Ovary (tissue), 3 donors: ENCODE results near the gene AOC2.

Source experiments
- CTCF ChIP-seq, 3 donors: fragments of 450-650 bp in 2 of 3; fragments of 200-600 bp in 1 of 3; IDR thresholded peaks; one replicate each; pipeline versions ENCODE4 v1.5.1 to v1.8.0; 2016 to 2022; ENCODE audit warnings: antibody characterized with exemption in 3 of 3, mild to moderate bottlenecking in 1 of 3
- EP300 ChIP-seq: sonication (generic); formaldehyde crosslinking; IDR thresholded peaks from one replicate; pipeline ENCODE4 v1.6.1; 2017; ENCODE audit warnings: antibody characterized with exemption
- POLR2A ChIP-seq: fragments of 450-650 bp; IDR thresholded peaks from one replicate; pipeline ENCODE4 v1.6.1; 2017; ENCODE audit warnings: antibody characterized with exemption, mild to moderate bottlenecking, moderate library complexity
- donor health status: DM: no; HTN: no; CAD: no.

- TF ChIP-seq POLR2A = no peak
- no peak for TF ChIP-seq EP300
- no peak for TF ChIP-seq CTCF (IDR thresholded peaks at IDR 0.05)
Observed at GRCh38 chr17:42845556-42845917, 1.2 kb downstream of the AOC2 start.
